D721Med (cell line): ENCODE results near the gene RMRP.

Experiments used
- DNase-seq: peaks from one replicate; pipeline ENCODE4 v3.0.0; 2011; ENCODE audit warnings: low spot score; ENCODE audit not compliant: insufficient read length
- FAIRE-seq: peaks from 2 replicates; lab custom pipeline; 2011; peaks lifted over from hg19 to GRCh38; lab: Jason Lieb, UNC
- CTCF ChIP-seq: IDR thresholded peaks from 2 replicates; pipeline ENCODE4 v1.5.1; 2012; ENCODE audit warnings: mild to moderate bottlenecking, control low read depth; ENCODE audit not compliant: insufficient read depth; ENCODE audit errors: missing control alignments

The RMRP gene

GRCh38 chr9:35675204-35675603 is 17.4 kb upstream of the RMRP start:
- no peak for DNase-seq
- no peak for TF ChIP-seq CTCF
- no peak for FAIRE-seq

GRCh38 chr9:35674025-35674361 is 16.2 kb upstream of the RMRP start:
- TF ChIP-seq CTCF: no peak
- FAIRE-seq: no peak
- DNase-seq: no peak

GRCh38 chr9:35673132-35674024 is 15.6 kb upstream of the RMRP start, which contains the start of gene CA9:
TSS of gene CA9 (plus strand) at chr9:35673928. CDS start at chr9:35673960, 32 bp downstream.
- FAIRE-seq (no peak), DNase-seq (no peak)
- TF ChIP-seq CTCF: no peak

GRCh38 chr9:35669331-35670145 is 11.7 kb upstream of the RMRP start:
- no peak for FAIRE-seq
- no peak for TF ChIP-seq CTCF
- no peak for DNase-seq

GRCh38 chr9:35667939-35668338 is 10.1 kb upstream of the RMRP start:
- FAIRE-seq (no peak), DNase-seq (no peak)
- no peak for TF ChIP-seq CTCF

- DNase-seq (no peak), FAIRE-seq (no peak)
- TF ChIP-seq CTCF: no peak
Measured at GRCh38 chr9:35666549-35666948, 8.7 kb upstream of the RMRP start.
